ENCODE measurements around the gene SELENOV. TPM values are rescaled to one million over a fixed set of nuclear protein-coding genes. Genes with fewer than 3 reads are reported as not detected.

SELENOV gene
- total RNA-seq, 1 experiment from 2014 or later = not detected

DNA sequence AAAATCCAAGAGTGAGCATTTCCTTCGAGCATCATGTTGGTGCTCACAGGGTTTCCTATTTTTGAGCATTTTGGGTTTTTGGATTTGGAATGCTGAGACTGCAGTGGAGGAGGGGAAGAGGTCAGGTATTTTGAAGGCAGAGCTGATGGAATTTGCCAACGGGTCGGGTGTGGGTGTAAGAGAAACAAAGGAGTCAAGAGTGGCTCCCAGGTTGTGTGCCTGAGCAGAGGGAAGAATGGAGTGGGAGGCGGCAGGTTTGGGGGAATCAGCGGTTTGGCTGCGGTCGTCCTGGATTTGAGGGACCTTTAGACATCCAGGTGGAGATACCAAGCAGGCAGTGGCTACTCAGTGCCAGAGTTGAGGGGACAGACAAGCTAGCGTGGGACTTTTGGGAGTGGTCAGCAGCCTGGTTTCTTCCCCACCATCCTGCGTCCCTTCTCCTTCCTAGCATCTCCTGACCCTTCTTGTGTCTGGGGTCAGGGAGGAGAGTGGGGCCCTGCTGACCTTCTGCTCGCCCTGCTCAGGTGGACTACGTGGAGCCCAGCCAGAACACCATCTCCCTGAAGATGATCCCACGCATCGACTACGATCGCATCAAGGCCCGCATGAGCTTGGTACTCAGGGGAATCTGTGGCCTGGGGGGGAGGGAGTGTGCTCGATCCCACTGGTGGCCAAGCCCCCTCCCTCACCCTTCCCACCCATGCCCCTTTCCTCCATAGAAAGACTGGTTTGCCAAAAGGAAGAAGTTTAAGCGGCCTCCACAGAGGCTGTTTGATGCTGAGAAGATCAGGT is 48.8 kb upstream of the SELENOV start:
- Histone ChIP-seq H3K4me3 (replicated peaks in 1 of 2; ENCODE audit: low read depth in 1 of 2, low read length in 2 of 2) (no peak overlapping the region), H3K4me1 (ENCODE audit: control insufficient read depth in 1 of 2, insufficient read depth in 2 of 2, low read length in 2 of 2) (no peaks in the 10 kb centered on the region), H3K27ac (ENCODE audit: low read depth, low read length) (no peak overlapping the region), H3K9me2 (ENCODE audit: insufficient read depth) (no peaks in the 10 kb centered on the region), H2AFZ (ENCODE audit: low read depth, low read length, poor library complexity, severe bottlenecking) (no peak overlapping the region), H3K9me3 (ENCODE audit: control insufficient read depth in 1 of 2, insufficient read depth in 1 of 2, low read depth in 1 of 2, low read length in 2 of 2) (no peaks in the 10 kb centered on the region), H3K27me3 (ENCODE audit: insufficient read depth, low read length) (no peaks in the 10 kb centered on the region), H3K4me2 (ENCODE audit: low read length) (no peak overlapping the region), H3K79me2 (ENCODE audit: insufficient read depth, low read length) (peaks cover 21% of the 10 kb centered on the region; the same call in 1 of the 2 replicates), H4K20me1 (ENCODE audit: insufficient read depth) (no peaks in the 10 kb centered on the region), H3K36me3 (ENCODE audit: control insufficient read depth in 1 of 2, insufficient read depth in 2 of 2, low read length in 2 of 2) (peaks cover 43 to 61% of the 10 kb centered on the region in 2 experiments), H3K9ac (ENCODE audit: low read length) (no peak overlapping the region)
- no peak for DNase-seq (ENCODE audit: low read depth, low spot score)
- ChIA-PET RAD21 (ENCODE audit: low non-redundant PET in 1 of 2, low total read pairs in 2 of 2, uncharacterized antibody in 2 of 2, unreplicated experiment in 2 of 2) (no interaction called here), POLR2A (no interaction called here), CTCF (interaction anchor here (1.4 kb wide), 1 partner anchor 8 kb away, joined by 3 read pairs; no protein-coding TSS in a partner anchor)
- TF ChIP-seq SP1 (IDR thresholded peaks at IDR 0.05; ENCODE audit: low read depth) (no peak), SIN3A (IDR thresholded peaks at IDR 0.05; ENCODE audit: low read depth) (no peak), EZH2phosphoT487 (IDR thresholded peaks at IDR 0.05; ENCODE audit: borderline replicate concordance) (no peak), MAX (IDR thresholded peaks at IDR 0.05) (no peak), REST (IDR thresholded peaks at IDR 0.05; ENCODE audit: low read depth) (no peak), ATF3 (IDR thresholded peaks at IDR 0.05) (no peak), TCF7L2 (IDR thresholded peaks at IDR 0.05; ENCODE audit: borderline replicate concordance, extremely low read depth, insufficient read depth, insufficient read length) (no peak), SRF (IDR thresholded peaks at IDR 0.05; ENCODE audit: low read depth) (no peak), POLR2A (IDR thresholded peaks at IDR 0.05; ENCODE audit: borderline replicate concordance, extremely low read depth, insufficient read depth, insufficient read length) (no peak)
- TF ChIP-seq, protein P1, sequence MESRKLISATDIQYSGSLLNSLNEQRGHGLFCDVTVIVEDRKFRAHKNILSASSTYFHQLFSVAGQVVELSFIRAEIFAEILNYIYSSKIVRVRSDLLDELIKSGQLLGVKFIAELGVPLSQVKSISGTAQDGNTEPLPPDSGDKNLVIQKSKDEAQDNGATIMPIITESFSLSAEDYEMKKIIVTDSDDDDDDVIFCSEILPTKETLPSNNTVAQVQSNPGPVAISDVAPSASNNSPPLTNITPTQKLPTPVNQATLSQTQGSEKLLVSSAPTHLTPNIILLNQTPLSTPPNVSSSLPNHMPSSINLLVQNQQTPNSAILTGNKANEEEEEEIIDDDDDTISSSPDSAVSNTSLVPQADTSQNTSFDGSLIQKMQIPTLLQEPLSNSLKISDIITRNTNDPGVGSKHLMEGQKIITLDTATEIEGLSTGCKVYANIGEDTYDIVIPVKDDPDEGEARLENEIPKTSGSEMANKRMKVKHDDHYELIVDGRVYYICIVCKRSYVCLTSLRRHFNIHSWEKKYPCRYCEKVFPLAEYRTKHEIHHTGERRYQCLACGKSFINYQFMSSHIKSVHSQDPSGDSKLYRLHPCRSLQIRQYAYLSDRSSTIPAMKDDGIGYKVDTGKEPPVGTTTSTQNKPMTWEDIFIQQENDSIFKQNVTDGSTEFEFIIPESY (IDR thresholded peaks at IDR 0.05; ENCODE audit: extremely low read depth, insufficient replicate concordance, low read length) = no peak
- no peak for ATAC-seq
- intact Hi-C loops (cut with micrococcal nuclease) = no loop called here
- no TSS peak for BruUV-seq (replicated peaks)

All from HCT116 (cell line).